Occipital lobe (tissue), 2 donors: Measurements from ENCODE around the gene FOXP1. TPM values are rescaled to one million over a fixed set of nuclear protein-coding genes. Genes with fewer than 3 reads are reported as not detected.

Experiments used
- DNase-seq: peaks from one replicate; lab custom pipeline; 2025; lab: John Stamatoyannopoulos, UW
- total RNA-seq: library from RNA; depleted of rRNA; stranded (reverse); fragments of >200 nt; gene quantifications from one replicate; pipeline ENCODE4 v1.2.3, GENCODE V29; 2014

FOXP1 gene
- total RNA-seq: 168 TPM

- peak; percentile 64 for DNase-seq
Observed at GRCh38 chr3:71583566-71584393, at the start of gene FOXP1. Gene FOXP1, minus strand, starts transcription at chr3:71583728. Its CDS starts 385,347 bp downstream, at chr3:71198381.

DNA sequence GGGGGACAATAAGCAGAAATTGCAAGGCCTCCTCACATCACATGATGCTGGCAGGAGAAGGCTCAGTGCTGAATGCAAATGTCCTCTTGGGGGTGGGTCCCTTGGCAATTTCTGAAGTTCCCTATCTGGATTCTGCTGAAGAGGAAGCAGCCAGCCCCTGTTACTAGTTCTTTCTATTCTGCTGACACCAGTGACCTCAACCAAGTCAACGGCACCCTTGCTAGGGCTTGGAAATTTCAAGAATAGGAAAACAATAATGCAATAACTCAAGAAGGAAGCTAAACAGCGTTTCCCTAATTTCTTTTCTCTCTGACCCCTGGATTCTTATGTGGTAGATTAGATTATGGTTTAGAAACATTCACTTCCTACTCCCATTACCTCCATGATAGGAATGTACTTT is 46.2 kb upstream of the FOXP1 start:
- DNase-seq: no peak

DNA sequence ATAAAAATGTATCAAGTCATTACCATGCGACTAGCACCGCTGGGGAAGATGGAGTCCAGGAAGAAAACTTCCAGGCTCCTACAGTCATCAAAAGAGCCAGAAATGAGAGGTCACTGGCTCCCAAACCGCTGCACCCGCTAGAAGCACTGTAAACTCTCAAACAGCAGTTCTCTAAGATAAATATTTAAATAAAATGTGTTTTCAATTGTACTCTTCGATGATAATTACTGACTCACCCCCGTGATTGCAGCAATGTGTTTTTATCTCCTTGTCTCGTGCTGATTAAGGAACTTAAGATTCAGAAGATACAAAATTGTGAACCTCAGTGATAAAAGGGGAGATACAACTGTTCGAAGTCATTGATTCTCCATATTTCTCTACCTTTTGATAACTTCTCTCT is 45.8 kb upstream of the FOXP1 start:
- DNase-seq: no peak

DNA sequence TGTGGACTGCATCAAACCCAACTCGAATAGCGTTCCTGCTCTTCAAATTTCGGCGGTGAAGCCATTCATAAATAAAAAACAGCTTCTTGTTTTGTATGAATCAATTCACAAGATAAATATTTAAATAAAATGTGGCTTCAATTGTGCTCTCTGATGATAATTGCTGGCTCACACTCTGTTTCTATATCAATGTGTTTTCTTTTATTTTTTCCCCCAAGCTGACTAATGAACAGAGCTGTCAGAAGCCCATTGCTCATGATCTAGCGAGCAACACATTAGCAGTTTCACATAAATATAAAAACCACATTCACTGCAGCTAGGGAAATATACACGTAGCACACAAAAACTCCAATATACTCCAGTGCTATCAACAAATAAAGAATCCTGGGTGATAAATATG is 45.0 kb upstream of the FOXP1 start:
- DNase-seq: no peak

DNA sequence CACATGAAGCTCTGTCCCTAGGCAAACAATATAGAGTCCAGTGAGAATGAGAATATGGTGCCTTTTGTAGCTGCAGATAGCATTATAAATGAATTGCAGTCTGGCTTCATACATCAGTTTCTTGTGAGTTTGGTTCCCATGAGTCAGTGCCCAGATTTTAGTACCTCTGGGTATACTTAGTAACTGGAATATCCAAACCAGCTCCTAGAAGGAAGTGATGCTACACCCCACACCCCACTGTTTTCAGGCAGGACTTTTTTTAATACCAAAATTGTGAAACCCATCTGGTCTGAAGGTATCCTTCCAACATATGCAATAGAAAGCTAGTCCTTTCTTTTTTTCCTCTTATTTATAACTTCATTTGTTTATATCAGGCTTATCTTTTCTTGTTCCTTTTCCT is 42.1 kb upstream of the FOXP1 start:
- DNase-seq: no peak

GRCh38 chr3:71621825-71622537 is 38.5 kb upstream of the FOXP1 start:
- DNase-seq: no peak

- DNase-seq: no peak
Observed at GRCh38 chr3:71618538-71618937, 35.0 kb upstream of the FOXP1 start.

DNA sequence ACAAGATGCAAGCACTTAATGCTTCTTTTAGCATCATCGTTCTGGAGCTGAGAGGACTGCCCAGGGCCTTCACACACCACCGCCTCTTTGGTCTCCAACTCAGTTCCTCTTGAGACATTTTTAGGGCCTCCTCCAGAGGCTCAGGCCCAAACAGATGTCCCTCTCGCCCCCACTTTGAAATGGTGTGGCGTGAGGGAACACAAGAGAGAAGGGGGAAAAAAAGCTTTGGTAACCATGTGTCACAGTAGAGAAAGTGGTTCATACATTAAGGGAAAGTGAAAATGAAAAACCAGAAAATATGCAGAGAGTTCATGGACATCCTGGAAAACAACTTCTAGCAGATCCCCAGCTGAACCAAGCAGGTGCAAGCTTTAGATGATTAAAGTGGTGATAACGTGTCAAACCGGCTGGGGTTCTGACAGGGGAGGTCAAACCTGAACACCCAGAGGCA is 33.1 kb upstream of the FOXP1 start:
- DNase-seq: peak; percentile 15

DNA sequence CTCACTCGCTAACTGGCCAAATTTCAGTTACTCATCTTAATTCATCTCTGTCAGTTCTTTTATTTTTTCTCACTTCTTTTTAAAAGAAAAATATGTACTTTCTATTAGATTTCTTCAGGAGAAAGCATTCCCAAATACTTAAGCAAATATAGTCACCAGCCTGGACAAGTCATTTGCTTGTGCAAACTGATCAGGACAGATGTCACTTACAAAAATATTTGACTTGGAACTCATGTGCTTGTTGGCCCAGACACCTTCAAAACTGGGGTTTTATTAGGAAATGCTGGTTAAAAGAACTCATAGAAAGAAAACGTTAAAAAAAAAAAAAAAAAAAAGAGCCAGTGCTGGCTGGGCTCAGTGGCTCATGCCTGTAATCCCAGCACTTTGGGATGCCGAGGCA is 31.3 kb upstream of the FOXP1 start:
- no peak for DNase-seq

DNA sequence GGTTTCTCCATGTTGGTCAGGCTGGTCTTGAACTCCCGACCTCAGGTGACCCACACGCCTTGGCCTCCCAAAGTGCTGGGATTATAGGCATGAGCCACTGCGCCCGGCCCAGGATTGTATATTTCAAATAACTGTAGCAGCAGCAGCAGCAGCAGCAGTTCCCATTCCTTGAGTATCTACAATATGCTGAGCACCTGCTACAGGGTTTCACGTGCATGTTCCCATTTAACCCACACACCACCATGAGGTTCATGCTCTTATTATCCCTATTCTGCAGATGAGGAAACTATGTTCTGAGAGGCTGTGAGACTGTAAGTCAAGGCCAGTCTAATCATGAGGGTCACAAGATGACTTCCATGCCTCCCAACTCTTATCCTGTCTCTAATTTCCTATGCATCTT is 30.9 kb upstream of the FOXP1 start:
- DNase-seq: no peak

DNA sequence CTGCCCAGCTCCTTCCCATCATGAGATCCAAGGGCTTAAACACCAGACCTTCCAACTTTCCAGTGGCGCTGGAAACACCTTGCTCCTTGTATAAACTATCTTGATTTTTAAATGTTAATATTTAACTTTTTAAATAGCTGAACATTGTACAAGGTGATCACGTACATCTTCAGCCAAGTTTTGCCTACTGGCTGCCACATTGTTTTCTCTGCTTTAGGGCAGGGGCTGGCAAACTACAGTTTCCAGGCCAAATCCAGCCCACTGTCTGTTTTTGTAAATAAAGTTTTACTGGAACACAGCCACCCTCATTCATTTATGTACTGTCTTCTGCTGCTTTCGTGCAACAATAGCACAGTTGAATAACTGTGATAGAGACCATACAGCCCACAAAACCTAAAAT is 27.6 kb upstream of the FOXP1 start:
- DNase-seq: no peak

DNA sequence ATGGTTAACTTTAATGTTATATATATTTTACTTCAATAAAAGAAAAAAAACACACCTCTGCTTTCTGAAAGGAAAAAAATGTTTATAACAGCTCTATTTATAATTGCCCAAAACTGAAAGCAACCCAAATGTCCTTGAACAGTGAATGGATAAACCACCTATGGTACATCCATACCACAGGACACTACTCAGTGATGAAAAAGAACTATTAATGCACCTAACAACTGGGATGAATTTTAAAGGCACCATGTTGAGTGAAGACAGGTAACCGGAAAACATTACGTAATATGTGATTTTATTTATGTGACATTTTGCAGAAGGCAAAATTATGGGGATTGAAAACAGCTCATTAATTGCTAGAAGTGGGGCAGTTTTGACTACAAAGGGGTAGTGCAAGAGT is 23.8 kb upstream of the FOXP1 start:
- no peak for DNase-seq

GRCh38 chr3:71606582-71606981 is 23.1 kb upstream of the FOXP1 start:
- DNase-seq: no peak

DNA sequence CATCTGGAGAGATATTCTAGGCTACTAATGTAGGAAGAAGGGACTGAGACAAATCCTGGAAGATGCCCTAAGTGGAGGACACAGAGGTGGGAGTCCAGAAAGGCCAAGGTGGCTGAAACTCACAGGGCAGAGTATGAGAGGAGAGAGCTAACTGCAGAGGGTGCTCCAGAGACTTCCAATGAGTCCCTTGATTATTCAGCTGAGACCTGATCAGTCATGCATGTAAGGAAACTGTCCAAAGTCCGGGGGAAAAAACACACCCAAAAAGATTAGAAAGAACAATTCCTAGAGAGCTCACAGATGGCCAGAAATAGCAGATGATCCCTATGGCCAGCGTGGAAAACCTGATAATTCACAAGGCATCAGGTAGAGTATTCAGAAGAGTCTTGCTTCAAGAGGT is 18.7 kb upstream of the FOXP1 start:
- no peak for DNase-seq

- DNase-seq: no peak
Observed at GRCh38 chr3:71601811-71602210, 18.3 kb upstream of the FOXP1 start.

DNA sequence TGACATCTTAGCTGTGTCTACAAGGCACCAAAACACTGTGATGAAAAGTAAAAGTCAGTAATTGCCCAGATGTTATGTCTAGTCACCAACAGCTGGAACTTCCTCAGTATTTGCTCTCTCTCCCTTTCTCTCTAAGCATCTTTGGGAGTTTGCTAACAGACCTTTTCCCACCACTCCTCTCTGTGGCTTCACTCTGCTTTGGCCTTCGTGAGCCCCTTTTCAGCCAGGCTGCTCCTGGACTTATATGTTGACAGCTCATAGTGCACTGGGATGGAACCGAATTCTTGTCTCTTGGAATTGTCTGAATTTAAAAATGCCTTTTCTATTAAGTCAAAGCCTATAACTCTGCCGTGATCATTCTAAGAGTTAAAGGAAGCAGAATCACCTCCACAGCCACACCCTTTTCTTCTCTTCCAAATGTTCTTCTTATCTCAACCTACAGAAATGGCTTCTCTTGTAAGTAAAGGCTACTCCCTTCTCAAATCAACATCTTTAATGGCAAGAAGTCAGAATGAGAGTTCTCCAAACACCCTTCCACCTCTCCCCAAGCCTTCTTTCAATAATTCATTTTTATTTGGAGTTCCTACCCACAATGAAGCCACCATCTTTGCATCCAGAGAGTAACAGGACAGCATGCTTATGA is 17.2 kb upstream of the FOXP1 start:
- DNase-seq: no peak

DNA sequence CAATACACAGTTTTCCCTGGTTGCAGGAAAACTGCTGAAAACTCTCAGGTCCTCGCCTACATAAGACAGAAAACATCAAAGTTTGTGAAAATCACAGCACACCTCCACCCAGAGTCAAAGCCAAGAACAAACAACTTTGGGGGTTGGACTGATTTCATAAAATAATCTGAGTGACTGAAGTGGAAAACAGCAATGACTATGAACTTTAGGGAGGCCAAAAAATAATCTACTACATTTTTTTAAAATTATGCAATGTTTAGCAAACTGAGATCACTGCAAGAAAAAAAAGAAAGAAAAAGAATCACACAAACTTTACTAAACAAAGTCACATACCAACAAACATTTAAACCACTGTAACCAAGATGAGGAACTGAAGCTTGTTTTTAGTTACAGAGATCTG is 15.9 kb upstream of the FOXP1 start:
- no peak for DNase-seq

DNA sequence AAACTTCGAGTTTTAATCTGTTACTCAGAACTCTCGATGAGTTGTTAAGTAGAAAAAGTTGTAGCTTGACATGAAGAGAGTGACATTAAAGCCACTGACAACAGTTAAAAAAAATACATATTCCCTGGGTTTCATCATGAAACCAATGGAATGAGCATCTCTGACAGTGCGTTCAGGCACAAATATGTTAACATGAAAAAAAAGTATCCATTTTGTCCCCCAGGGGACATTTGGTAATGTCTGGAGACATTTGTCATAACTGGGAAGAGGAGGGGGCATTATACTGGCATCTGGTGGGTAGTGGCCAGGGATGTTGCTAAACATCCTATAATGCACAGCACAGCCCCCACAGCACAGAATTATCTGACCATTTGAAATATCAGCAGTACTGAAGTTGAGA is 14.8 kb upstream of the FOXP1 start:
- DNase-seq: no peak

DNA sequence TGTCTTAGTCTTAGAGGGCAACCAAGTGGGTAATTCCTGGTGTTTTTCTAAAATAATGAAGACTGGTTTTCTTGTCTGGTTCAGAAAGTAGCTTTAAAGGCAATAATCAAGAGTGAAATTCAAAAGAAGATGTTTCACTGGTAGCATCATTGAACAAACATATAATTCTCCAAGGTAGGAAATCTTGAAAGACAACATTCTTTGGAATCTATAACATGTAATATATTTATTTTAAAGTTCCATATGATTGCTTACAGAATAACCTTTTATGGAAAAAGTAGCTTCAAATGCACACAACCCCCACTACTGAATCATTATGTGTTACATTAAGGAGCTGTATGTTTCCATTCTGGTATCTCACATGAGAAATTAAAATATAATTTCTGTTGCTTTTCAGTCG is 13.8 kb upstream of the FOXP1 start:
- no peak for DNase-seq

DNA sequence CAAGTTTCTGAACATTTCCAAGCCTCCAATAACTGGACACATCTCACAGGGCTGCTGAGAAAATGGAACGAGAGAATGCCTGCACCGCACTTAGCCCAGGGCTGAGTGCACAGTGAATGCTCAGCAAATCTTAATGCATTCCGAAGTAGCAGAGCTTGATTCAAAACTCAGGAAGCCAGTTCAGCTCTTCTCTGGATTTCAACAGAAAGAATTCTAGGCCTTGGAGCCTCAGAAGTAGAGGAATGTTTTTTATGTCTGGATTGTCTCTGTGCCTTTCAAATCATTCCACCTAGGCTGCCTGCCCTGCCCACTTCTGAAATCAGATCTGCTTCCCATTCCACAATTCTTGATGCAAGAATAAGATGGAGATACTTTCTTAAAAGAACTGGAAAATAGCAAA is 9.6 kb upstream of the FOXP1 start:
- no peak for DNase-seq

DNA sequence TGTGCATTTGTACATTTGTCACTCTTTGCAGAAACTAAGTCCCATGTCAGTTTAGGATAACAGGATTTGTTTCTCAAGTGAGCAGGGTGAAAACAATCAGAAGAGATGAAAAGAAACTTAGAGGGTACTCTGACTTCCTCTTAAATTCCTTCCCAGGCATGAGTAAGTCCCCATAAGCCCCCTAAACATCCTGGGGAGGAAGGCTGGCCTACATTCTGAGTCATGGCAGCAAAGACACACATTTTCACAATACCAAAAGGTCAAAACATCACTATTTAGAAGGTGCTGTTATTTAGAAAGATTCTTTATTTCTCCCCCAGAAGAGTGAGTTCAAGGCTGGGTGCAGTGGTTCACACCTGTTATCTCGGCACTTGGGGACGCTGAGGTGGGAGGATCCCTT is 7.6 kb upstream of the FOXP1 start:
- no peak for DNase-seq

GRCh38 chr3:71589132-71589531 is 5.6 kb upstream of the FOXP1 start:
- no peak for DNase-seq

DNA sequence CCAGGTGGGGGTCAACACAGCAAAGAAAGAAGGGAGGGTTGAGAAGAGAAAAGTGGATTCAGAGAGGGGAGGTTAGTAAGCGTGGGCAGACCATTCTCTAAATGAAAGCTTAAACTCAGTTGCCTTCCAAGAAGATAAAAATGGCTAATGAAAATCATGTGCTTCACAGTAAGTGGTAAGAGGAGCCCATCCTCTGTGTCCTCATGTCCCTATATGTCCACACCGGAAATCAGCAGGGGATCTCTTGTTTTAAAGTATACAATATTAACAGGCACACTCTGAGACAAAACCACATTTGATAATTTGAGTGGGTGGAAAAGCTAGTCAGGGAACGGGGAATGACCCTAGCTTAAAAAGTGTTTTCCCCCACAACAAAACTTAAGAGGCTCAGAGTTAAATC is 4.4 kb upstream of the FOXP1 start:
- DNase-seq: no peak
